Measurements from ENCODE around the gene SDF4.

DNA sequence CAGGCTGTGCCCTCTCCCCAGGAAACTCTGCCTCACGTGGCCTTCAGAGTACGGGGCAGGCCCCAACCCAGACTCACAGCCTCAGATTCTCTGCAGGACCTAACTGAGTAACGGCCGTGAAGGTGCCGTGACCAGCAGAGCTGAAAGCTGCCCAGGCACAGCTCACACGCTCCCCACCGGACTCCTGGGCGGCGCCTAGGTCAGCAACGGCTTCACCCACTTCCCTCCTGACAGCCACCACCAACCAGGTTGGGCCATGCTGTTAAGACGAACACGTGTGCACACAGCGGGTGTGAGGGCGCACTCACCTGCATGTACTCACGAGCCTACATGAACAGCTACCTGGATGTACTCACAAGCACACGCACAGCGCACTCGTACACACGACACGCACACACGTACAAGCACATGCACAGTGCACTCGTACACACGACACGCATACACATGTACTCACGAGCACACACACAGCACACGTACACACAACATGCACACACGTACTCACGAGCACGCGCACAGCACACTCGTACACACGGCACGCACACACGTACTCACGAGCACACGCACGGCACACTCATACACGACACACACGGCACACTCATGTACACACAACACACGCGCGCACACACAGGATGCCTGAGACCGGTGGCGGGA is 9.1 kb downstream of the SDF4 start:
- TF ChIP-seq POLR2A (IDR thresholded peaks at IDR 0.05) (no peak), CTCF (IDR thresholded peaks at IDR 0.05) (no peak), EP300 (IDR thresholded peaks at IDR 0.05) (no peak), POLR2AphosphoS5 (IDR thresholded peaks at IDR 0.05) (no peak)

Measured in suprapubic skin (tissue), 4 donors.